GM18873 (cell line): Measurements from ENCODE around the gene YDJC.
"Not testable (repeated sequence)": the region's sequence is repeated elsewhere in the genome, so short reads cannot be mapped to it uniquely, and the experiment has no call there.

Experiments
- ATAC-seq: cut with Tn5 transposase; IDR thresholded peaks from one replicate; pipeline ENCODE4 v1.9.1; 2021; ENCODE audit warnings: mild to moderate bottlenecking, moderate library complexity, moderate number of reproducible peaks; ENCODE audit not compliant: unreplicated experiment, low FRiP score

Gene YDJC

DNA sequence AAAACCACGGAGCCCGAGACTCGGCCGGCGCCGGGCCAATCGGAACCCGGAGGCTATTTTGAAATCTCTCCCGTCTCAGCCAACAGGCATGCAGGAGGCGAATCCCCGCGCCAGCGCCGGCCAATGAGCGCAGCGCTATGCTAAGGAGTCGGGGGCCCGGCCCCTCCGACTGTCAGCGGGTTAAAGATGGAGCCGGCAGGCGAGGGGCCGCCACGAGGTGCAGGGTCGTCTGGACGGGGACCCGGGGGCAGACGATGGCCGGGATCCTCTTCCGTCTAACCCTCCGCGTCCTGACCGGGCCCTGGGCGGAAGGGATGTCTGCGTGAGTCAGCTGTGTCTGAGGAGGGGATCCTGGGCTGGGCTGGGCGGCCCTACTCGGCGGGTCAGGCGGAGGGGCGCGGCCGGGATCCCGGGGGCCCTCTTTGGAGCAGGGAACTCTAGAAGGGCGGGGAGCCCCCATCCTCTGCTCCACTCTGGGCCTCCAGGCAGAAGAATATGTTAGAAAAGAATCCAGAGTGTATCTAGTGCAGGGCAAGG, 22.3 kb upstream of the YDJC start:
- peak; percentile 60 for ATAC-seq

DNA sequence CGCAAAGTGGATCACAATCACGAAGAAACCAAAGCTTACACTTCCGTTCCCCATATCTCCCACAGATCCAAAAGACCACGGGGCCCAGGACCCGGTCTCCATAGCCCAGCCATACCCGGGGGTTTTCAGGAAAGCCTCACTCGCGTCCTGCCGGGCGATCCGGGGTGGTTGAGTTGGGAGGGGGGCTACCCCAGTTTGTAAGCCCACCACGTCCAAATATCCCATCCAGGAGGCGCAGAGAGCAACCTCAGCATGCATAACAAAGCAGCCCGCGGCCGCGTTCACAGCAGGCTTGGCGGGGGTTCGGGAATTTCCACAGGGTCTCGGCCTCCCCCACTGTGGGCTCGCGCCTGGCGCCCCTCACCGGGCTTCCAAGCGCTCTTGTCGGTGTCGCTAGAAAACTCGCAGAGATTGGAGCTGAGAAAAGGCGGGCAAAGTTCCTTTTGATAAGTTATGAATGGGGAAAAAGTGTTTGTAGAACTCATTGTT, 21.7 kb upstream of the YDJC start:
- ATAC-seq: peak; percentile 13

DNA sequence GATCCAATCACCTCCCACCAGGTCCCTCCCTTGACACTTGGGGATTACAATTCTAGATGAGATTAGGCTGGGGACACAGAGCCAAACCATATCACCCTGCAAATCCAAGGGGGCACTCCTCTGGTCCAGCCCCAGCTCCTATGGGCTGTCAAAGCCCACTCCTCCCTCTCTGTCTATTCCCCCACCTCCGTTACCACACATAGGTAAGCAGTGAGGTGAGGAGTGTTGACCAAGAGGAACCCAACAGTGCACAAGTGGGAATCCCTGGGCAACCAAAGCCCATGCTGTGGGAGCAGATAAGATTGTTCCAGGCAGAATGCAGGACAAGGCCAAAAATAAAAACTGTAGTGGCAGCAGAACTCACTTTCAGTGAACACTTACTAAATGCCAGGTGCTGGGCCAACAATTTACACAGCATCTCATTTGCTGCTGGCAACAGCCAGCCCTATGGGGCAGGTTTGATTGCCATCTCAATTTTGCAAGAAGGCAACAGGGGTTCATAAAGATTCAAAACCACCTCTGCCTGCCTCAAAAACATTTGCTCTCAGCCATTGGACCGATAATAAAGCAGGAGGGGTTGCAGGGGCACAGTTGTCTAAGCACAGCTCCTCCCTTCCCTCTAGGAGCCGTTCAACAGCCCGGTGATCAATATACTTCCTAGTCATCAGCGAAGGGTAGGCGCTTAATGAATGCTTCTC, 21.1 kb upstream of the YDJC start:
- ATAC-seq: no peak

DNA sequence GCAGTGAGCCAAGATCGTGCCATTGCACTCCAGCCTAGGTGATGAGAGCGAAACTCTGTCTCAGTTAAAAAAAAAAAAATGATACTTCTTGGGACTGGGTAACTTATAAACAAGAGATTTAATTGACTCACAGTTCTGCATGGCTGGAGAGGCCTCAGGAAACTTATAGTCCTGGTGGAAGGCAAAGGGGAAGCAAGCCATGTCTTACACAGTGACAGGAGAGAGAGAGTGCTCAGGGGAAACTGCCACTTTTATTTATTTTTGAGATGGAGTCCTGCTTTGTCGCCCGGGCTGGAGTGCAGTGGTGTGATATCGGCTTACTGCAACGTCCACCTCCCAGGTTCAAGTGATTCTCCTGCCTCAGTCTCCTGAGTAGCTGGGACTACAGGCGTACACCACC, 20.5 kb upstream of the YDJC start:
- ATAC-seq: no peak

DNA sequence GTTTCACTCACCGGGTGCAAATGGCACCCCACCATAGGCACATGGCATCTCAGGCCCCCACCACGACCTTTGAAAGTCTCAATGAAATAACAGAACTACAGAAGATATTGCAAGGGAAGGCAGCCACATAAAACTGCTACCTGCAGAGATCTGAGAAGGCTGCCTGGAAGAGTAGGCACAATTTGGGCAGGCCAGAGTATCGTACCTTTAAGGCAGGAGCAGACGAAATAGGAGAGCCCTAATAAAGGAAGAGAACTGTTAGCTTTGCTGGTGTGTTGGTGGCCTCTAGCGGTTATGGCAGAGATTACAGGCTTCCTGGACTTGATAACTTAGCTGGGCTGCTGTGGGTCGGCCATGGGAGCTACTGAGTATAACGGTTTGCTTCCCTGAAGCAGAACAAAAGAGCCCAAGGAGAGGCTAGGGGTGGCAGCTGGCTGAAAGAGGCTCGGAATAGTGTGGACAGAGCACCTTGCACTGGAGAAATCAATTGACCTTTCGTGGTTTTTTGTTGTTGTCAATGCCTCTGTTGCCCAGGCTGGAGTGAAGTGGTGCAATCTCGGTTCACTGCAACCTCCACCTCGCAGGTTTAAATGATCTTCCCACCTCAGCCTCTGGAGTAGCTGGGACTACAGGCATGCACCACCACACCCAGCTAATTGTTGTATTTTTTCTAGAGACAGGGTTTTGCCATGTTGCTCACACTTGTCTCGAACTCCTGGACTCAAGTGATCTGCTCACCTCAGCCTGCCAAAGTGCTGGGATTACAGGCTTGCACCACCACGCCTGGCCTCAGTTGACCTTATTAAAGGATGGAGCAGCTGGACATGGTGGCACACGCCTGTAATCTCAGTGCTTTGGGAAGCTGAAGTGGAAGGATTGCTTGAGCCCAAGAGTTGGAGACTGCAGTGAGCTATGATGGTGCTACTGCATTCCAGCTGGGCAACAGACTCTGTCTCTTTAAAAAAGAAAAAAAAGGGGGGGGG, 17.1 kb upstream of the YDJC start:
- no peak for ATAC-seq

DNA sequence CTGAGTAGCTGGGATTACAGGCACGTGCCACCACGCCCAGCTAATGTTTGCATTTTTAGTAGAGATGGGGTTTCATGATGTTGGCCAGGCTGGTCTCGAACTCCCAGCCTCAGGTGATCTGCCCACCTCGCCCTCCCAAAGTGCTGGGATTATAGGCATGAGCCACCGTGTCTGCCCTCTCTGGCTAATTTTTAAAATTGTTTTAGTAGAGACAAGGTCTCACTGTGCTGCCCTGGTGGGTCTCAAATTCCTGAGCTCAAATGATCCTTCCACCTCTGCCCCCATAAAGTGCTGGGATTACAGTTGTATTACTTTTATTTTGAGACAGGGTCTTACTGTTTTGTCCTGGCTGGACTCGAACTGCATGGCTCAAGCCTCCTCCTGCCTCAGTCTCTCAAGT, 15.7 kb upstream of the YDJC start:
- not testable (repeated sequence) for ATAC-seq

DNA sequence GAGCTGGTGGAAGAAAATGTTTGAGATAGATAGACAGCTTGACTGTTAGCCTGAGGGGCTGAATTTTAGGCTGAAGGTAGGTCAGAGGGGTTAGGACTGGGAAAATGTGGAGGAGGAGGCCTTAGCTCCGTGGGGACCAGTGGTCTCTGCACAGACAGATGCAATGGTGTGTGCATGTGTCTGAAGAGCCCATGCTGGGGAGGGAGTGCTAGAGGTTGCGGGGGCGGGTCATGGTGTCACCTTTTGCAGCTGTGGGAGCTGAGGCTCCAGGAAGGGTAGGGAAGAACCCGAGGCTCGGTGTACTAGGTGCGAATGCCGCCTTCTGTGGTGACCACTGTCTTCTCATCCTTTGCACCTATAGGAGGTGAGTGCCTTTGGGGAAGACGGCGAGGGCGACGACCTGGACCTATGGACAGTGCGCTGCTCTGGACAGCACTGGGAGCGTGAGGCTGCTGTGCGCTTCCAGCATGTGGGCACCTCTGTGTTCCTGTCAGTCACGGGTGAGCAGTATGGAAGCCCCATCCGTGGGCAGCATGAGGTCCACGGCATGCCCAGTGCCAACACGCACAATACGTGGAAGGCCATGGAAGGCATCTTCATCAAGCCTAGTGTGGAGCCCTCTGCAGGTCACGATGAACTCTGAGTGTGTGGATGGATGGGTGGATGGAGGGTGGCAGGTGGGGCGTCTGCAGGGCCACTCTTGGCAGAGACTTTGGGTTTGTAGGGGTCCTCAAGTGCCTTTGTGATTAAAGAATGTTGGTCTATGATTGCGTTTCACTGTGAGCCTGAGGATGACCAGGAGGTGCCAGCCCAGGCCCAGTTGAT, 13.9 kb upstream of the YDJC start:
- no peak for ATAC-seq

DNA sequence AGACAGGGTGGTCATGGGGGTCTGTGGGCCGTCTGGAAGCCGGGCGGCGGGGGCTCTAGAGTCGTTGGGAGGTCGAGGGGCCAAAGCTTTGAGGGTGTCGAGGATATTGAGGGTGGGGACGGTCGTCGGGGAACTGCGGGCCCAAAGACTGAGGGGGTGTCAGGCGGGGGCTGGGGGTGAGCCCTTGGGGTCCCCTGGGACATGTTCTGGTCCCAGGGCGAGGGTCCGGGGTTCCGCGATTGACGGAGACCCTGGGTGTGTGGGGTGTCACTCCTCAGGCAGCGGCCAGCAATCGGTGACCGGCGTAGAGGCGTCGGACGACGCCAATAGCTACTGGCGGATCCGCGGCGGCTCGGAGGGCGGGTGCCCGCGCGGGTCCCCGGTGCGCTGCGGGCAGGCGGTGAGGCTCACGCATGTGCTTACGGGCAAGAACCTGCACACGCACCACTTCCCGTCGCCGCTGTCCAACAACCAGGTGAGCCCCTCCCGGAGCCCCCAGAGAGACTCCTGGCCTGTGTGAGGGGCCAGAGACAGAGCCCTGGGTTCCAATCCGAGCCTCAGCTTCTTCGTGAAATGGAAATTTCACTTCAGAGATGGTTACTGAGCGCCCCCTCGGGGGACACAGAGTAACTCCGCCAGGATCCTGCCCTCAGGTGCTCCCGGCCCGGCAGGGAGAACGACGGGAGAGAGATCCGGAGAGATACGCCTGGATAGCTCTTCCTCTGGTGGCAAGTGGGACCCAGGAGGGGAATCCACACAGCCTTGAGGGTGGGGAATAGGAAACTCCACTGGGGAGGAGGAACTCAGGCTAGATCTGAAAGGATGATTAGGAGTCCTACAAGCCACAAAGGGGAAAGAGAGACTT, 13.0 kb upstream of the YDJC start:
- no peak for ATAC-seq

DNA sequence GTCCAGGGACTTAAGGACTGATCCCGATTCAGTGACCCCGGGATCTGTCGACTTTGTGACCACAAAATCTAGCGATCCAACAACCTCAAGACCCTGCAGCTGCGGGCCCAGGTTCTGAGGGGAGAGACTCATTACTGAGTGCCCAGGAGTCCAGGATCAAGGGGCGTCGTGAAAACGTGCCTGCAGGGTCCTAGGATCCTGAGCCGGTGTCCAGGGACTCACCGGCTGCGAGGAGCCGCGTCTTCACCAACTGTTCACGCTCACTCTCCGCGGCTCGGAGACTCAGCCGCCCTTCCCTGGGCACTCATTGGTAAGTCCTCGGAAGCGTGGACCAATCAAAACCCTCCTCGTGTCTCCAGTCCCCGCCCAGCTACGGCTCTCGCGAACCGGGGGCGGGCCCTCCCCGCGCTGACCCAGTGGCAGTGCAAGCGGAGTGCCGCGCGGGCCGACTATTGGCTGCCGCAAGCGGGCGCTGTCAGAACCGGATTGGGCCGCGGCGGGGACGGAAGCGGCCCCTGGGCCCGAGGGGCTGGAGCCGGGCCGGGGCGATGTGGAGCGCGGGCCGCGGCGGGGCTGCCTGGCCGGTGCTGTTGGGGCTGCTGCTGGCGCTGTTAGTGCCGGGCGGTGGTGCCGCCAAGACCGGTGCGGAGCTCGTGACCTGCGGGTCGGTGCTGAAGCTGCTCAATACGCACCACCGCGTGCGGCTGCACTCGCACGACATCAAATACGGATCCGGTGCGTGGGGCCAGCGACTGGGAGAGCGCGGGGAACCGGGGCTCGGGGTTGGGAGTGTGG, 12.2 kb upstream of the YDJC start, which contains the start of gene SDF2L1:
Gene SDF2L1, plus strand, starts transcription at position 514 of the 795 bp plus-strand sequence. Its CDS starts 35 bp downstream, at position 549.
- ATAC-seq: peak; percentile 82

DNA sequence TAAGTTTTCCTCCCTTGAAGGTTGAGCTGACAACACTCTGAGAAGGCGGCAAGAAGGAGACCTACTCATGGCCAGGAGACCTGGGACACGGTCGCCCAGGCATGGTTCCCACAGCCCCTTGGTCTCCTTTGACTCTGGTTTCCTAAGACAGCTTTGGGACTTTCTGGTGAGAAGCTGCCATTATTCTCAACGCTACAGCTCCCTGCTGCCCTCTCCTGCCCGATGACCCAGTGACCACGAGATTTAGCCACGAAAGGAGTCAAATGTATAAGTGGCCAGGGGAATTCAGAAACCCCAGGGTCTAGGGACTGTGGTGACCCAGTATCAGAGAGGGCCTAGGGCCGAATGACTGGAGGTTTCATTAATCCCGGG, 11.6 kb upstream of the YDJC start:
- peak; percentile 3 for ATAC-seq

DNA sequence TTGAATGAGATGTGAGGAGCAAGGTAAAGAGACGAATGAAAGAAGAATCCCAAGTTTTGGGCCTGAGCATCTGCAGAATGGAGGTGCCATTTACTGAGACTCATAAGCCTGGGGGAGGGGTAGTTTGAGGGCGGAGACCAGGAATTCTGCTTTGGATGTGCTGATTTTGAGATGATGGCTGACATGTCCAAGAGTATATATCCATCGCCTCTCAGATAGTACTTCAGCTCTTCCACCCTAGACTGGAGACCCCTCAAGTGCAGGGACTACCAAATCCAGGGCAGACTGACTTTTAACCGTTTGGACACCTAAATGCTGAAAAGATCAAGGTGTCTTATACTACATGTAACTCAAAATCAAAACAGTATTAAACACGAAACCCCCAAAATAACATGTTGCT, 11.0 kb upstream of the YDJC start:
- no peak for ATAC-seq

DNA sequence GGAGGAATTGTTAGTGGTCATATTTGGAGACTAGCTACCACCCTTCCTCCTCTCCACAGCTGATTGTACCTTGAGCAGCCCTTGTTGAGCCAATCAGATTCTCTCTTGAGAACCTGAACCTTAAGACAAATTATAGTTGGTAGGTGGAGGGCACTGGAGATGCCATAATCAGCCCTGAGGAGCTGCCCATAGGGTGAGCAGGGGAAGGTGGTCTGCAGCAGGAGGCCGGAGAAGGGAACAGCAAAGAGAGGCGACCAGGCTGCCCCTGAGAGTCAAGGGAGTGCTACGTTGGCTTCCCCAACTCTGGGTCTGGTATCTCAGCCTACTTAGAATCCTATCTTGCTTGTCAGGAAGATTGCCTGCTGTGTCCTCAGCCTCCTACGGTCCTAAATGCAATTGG, 9.5 kb upstream of the YDJC start:
- ATAC-seq: no peak

DNA sequence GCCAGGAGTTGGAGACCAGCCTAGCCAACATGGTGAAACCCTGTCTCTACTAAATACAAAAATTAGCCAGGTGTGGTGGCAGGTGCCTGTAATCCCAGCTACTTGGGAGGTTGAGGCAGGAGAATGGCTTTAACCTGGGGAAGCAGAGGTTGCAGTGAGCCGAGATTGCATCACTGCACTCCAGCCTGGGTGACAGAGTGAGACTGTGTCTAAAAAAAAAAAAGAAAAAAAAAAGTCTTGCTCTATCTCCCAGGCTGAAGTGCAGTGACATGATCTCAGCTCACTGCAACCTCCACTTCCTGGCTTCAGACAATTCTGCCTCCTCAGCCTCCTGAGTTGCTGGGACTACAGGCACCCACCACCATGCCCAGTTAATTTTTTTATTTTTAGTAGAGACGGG, 7.6 kb upstream of the YDJC start:
- not testable (repeated sequence) for ATAC-seq

DNA sequence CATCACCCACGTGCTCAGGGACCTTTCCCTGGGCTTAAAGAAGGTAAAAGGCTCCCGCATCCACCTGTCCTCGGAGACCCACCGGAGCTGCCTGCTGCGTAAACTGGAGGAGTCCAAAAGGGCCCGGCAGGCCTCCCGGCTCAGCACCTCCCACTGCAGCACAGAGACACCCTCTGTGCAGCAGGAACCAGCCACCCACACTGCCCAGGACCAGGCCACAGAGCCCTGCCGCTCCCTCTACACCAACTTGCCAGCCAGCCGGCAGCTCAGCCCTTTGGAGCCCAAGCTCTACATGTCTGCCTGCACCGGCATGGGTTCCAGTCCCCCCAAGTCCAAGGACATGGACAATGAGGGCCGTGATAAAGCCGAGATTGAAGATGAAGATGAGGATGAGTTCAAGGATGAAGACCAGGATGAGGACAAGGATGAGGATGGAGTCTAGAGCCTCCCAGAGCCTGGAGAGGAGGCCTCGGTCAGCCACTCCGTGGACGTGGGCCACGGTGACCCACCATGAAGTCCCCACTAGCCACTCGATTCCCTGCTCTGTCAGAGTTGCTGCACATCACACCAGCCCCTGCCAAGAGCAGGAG, 6.9 kb upstream of the YDJC start:
- ATAC-seq: no peak

DNA sequence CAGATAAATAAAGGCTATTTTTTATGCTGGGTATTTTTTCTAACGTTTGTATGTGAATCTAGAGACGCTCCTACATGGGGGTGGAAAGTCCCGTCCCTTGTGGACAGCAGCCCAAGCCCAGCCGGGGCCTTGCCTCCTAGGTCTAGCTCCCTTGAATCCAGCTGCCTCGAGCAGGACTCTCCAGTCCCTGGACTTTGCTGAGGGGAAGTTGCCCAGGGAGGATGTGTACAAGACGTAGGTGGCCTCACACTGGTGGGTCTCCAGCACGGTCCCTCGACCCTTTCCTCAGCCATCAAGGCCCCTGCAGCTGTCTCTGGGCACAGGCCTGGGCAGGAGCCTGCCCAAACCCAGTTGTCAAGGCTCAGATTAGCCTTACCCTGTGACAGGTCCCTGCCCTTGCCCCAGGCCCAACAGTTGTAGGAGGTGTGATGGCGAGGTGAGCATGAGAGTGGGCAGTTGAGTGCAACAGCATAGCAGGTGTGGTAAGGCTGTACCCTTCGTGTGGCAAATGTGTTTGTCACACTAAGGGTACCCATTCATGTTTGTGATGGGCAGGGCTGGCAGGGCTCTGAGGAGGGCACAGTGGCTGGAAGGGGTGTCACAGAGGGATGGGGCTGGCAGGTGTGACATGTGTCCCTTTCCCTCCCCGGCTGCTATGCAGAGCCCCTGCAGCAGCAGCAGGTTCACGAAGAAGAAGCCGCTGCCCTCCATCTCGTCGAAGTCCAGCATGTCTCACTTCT, 6.1 kb upstream of the YDJC start:
- ATAC-seq: no peak

DNA sequence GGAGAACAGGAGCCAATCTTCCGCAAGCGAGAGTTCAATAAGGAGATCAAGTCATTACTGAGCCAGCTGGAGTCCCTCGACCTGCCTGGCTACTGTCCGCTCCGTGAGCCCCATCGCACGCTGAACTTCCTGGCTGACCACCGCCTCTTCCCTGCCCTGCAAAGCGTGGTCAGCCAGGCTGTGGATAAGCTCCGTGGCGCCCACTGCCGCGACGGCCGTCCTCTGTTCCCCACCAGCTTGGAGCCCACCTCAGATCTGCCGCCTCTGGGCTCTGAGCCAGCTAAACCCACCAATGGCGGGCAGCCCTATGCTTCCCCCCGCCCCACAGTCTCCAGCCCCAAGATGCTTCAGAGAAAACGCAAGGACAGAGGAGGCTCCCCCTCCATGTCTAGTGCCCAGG, 5.0 kb upstream of the YDJC start:
- ATAC-seq: no peak

DNA sequence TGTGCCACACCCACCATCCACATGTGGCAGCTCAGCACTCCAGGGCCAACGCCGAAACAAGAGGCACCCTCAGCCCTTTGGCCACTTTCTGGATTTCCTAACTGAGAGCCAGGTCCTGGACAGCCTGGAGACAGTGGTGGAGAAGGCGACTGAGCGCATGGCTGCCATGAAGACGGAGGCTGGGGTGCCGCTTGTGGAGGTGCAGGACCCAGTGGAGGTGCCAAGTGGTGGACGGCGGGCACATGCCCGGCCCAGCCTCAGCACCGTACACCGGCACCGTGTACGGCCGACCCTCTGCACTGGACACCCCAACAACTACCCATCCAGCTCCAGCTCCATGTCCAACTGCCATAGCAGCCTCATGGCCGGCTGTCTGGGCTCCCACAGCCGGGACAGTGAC, 4.3 kb upstream of the YDJC start:
- ATAC-seq: no peak

DNA sequence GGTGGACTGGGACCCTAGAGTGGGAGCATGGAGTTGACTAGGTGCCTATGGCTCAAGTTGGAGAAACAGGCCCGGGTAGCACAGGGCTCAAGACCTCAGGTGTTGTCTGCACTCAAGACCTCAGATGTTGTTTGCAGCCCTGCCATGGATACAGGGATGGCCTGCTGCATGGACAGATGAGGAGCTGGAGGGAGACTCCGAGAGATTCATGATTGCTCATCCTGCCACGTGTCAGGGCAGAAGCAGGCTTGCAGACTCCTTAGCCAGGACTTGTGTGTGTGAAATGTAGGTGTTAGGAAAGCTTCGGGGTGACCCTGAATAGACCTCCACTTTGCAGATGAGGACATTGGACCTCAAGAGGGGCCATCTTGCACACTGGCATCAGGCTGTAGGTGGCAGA, 3.7 kb upstream of the YDJC start:
- ATAC-seq: no peak
